ENCODE data around the gene PGBD1. TPM values are rescaled to one million over a fixed set of nuclear protein-coding genes. Genes with fewer than 3 reads are reported as not detected.
"Not testable (repeated sequence)": the region's sequence is repeated elsewhere in the genome, so short reads cannot be mapped to it uniquely, and the experiment has no call there.

The PGBD1 gene
- total and polyA plus RNA-seq, 7 donors: 0.92 to 11.4 (median 5.4) TPM

- no peak overlapping the region for H3K4me3 ChIP-seq
- intact Hi-C loops (cut with DNase I): no loop called here
- H3K27ac ChIP-seq: no peak overlapping the region
- no peak for DNase-seq
- H3K4me1 ChIP-seq: no peaks in the 10 kb centered on the region
- H3K27me3 ChIP-seq: no peaks in the 10 kb centered on the region
- H3K36me3 ChIP-seq: peaks cover 0 to 62% (median 9%) of the 10 kb centered on the region in 4 donors
- no peak for TF ChIP-seq POLR2AphosphoS5 (IDR thresholded peaks at IDR 0.05)
- TF ChIP-seq EP300 (IDR thresholded peaks at IDR 0.05): no peak
- no peaks in the 10 kb centered on the region for H3K9me3 ChIP-seq
- WGBS, 2 donors: 93 to 94% methylated on average over 7 of the region's 7 CpGs
Measured at GRCh38 chr6:28296520-28297060, 15.2 kb downstream of the PGBD1 start.

DNA sequence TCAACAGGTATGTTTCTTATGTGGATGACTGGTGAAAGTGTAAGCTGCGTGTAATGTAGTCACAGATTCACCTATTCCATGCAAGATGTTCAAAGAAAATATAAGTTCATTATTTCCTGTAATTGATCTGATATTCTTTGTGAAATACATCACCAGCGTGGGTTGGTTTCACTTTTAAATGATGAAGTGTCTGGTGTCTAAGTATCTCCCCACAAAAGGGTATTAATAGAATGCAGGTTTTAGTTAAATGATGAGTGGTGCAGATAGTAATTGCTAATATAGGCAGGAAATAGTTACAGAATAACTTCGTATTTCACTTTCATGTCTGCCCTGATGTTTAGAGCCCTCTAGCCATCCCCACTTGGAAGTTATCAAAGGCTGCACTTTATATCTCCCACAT, 22.2 kb downstream of the PGBD1 start:
- Histone ChIP-seq H3K4me3 (no peak overlapping the region), H3K36me3 (peaks cover 0 to 37% (median 6%) of the 10 kb centered on the region in 4 donors), H3K4me1 (no peaks in the 10 kb centered on the region), H3K27me3 (no peaks in the 10 kb centered on the region), H3K27ac (no peak overlapping the region), H3K9me3 (no peaks in the 10 kb centered on the region)
- TF ChIP-seq POLR2AphosphoS5 (IDR thresholded peaks at IDR 0.05): no peak
- no peak for TF ChIP-seq EP300 (IDR thresholded peaks at IDR 0.05)
- TF ChIP-seq CTCF (IDR thresholded peaks at IDR 0.05): no peak
- no peak for TF ChIP-seq POLR2A (IDR thresholded peaks at IDR 0.05)
- 75 to 86% methylated on average over 3 of the region's 3 CpGs for WGBS, 2 donors
- DNase-seq: no peak
- intact Hi-C loops (cut with DNase I): no loop called here

GRCh38 chr6:28306363-28306762, 25.0 kb downstream of the PGBD1 start:
- intact Hi-C loops (cut with DNase I); DNase-seq; H3K9me3 ChIP-seq; H3K27ac ChIP-seq; H3K4me1 ChIP-seq; H3K4me3 ChIP-seq; H3K27me3 ChIP-seq: not testable (repeated sequence)
- peaks cover 0 to 13% (median 0%) of the 10 kb centered on the region in 4 donors for H3K36me3 ChIP-seq

DNA sequence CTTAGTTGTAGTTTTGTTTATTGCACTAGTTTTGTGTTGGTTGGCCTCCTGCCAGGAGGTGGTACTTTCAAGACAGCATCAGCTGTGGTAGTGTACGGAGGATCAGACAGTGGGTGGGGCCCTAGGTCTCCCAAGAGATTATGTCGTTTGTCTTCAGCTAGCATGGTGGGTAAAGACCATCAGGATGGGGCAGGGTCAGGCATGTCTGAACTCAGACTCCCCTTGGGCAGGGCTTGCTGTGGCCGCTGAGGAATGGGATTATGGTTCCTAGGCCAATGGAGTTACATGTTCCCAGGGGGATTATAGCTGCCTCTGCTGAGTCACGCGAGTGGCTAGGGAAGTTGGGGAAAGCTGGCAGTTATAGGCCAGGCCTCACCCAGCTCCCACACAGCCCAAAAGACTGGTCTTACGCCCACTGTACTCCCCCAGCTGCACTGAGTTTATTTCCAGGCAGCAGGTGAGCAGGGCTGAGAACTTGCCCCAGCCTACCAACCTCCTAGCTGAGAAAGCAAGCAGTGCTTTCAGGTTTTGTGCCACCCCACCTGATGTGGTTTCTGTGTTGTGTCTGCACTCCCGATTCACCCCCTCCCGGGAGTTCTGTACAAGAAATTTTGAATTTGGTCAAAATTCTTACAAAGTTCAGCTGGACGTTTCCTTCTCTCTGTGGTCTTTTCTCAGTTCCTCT, 29.9 kb downstream of the PGBD1 start:
- WGBS, 2 donors: 77 to 81% methylated on average over 9 of the region's 9 CpGs
- H3K9me3 ChIP-seq: no peaks in the 10 kb centered on the region
- H3K4me1 ChIP-seq: no peaks in the 10 kb centered on the region
- intact Hi-C loops (cut with DNase I): no loop called here
- no peaks in the 10 kb centered on the region for H3K27me3 ChIP-seq
- no peak for DNase-seq
- H3K27ac ChIP-seq: no peak overlapping the region
- H3K4me3 ChIP-seq: no peak overlapping the region
- peaks cover 0 to 6% (median 3%) of the 10 kb centered on the region in 4 donors for H3K36me3 ChIP-seq
- no peak for TF ChIP-seq POLR2AphosphoS5 (IDR thresholded peaks at IDR 0.05)
- no peak for TF ChIP-seq POLR2A (IDR thresholded peaks at IDR 0.05)
- no peak for TF ChIP-seq EP300 (IDR thresholded peaks at IDR 0.05)
- no peak for TF ChIP-seq CTCF (IDR thresholded peaks at IDR 0.05)

GRCh38 chr6:28312939-28313338, 31.6 kb downstream of the PGBD1 start:
- H3K4me3 ChIP-seq: no peak overlapping the region
- no peak for DNase-seq
- no peak for TF ChIP-seq EP300 (IDR thresholded peaks at IDR 0.05)
- TF ChIP-seq POLR2A (IDR thresholded peaks at IDR 0.05): no peak
- TF ChIP-seq POLR2AphosphoS5 (IDR thresholded peaks at IDR 0.05): no peak
- TF ChIP-seq CTCF (IDR thresholded peaks at IDR 0.05): no peak
- WGBS, 2 donors: 92 to 95% methylated on average over 23 of the region's 23 CpGs
- no peaks in the 10 kb centered on the region for H3K4me1 ChIP-seq
- no peaks in the 10 kb centered on the region for H3K9me3 ChIP-seq
- H3K36me3 ChIP-seq: peaks cover 0 to 6% (median 3%) of the 10 kb centered on the region in 4 donors
- no peaks in the 10 kb centered on the region for H3K27me3 ChIP-seq
- no peak overlapping the region for H3K27ac ChIP-seq
- intact Hi-C loops (cut with DNase I): no loop called here

GRCh38 chr6:28315628-28316027, 34.3 kb downstream of the PGBD1 start:
- intact Hi-C loops (cut with DNase I): no loop called here
- H3K9me3 ChIP-seq: no peaks in the 10 kb centered on the region
- H3K36me3 ChIP-seq: peaks cover 0 to 6% (median 3%) of the 10 kb centered on the region in 4 donors
- H3K27ac ChIP-seq: no peak overlapping the region
- H3K4me3 ChIP-seq: no peak overlapping the region
- H3K4me1 ChIP-seq: no peaks in the 10 kb centered on the region
- DNase-seq: no peak
- H3K27me3 ChIP-seq: no peaks in the 10 kb centered on the region
- 85 to 87% methylated on average over 3 of the region's 3 CpGs for WGBS, 2 donors
- TF ChIP-seq POLR2AphosphoS5 (IDR thresholded peaks at IDR 0.05): no peak
- TF ChIP-seq EP300 (IDR thresholded peaks at IDR 0.05): no peak
- TF ChIP-seq CTCF (IDR thresholded peaks at IDR 0.05): no peak
- no peak for TF ChIP-seq POLR2A (IDR thresholded peaks at IDR 0.05)

DNA sequence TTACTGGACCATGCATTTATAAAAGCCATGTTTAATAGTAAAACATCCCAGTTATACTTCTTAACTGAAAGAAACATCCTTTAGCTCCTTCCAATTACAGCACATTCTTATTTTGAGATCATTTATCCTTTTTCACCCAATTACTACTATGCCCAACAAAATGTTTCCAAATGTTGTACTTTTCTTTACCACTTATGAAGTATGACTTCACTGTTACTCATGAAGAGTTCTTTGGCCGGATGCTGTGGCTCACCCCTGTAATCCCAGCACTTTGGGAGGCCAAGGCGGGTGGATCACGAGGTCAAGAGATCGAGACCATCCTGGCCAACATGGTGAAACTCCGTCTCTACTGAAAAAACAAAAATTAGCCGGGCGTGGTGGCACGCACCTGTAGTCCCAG, 36.5 kb downstream of the PGBD1 start:
- H3K36me3 ChIP-seq; intact Hi-C loops (cut with DNase I): not testable (repeated sequence)

More for the DNA sequence above, 36.5 kb downstream of the PGBD1 start:
- not testable (repeated sequence) for DNase-seq, H3K9me3 ChIP-seq, H3K27ac ChIP-seq, H3K4me3 ChIP-seq, H3K4me1 ChIP-seq, H3K27me3 ChIP-seq
- WGBS, 2 donors: 95 to 96% methylated on average over 8 of the region's 8 CpGs

Measured in sigmoid colon (tissue), 7 donors.